ENCODE measurements around the gene HIF1AN.

GRCh38 chr10:100524638-100525037 lies 11.1 kb upstream of the HIF1AN start:
- TF ChIP-seq CTCF (IDR thresholded peaks at IDR 0.05): no peak
- TF ChIP-seq POLR2A (IDR thresholded peaks at IDR 0.05): no peak
- TF ChIP-seq POLR2AphosphoS5 (IDR thresholded peaks at IDR 0.05; ENCODE audit: insufficient read depth in 1 of 2, low read depth in 1 of 2): no peak
